Lung (tissue), 12 donors: ENCODE results near the gene DNAL1. TPM values are rescaled to one million over a fixed set of nuclear protein-coding genes. Genes with fewer than 3 reads are reported as not detected.

ENCODE experiments used
- ATAC-seq: fragments of 200-7000 bp; cut with Tn5 transposase; one replicate; pipeline ENCODE4 v1.9.1; 2020; ENCODE audit warnings: moderate number of reproducible peaks; ENCODE audit not compliant: insufficient read depth, low FRiP score
- DNase-seq, 3 donors: peaks; one replicate each; pipeline ENCODE4 v3.0.0-alpha.2; 2013 to 2017
- H3K27ac ChIP-seq, 2 donors: one replicate each; pipeline ENCODE4 v1.5.1; 2013; ENCODE audit warnings: mild to moderate bottlenecking in 2 of 2, moderate library complexity in 2 of 2, control low read depth in 1 of 2, inconsistent platforms in 1 of 2, low read depth in 1 of 2, low read length in 1 of 2
- H3K27me3 ChIP-seq, 3 donors: one replicate each; pipeline ENCODE4 v1.5.1; 2013; ENCODE audit warnings: low read length in 2 of 3; ENCODE audit not compliant: control insufficient read depth in 3 of 3, insufficient read depth in 3 of 3
- H3K36me3 ChIP-seq, 4 donors: one replicate each; pipeline ENCODE4 v1.5.1; 2013; ENCODE audit warnings: low read length in 4 of 4, mild to moderate bottlenecking in 1 of 4, moderate library complexity in 1 of 4; ENCODE audit not compliant: control insufficient read depth in 4 of 4, insufficient read depth in 4 of 4
- H3K4me1 ChIP-seq, 5 donors: one replicate each; pipeline ENCODE4 v1.5.1; 2013; ENCODE audit warnings: low read length in 5 of 5, mild to moderate bottlenecking in 2 of 5, moderate library complexity in 1 of 5; ENCODE audit not compliant: control insufficient read depth in 5 of 5, insufficient read depth in 5 of 5
- H3K4me3 ChIP-seq: one replicate; pipeline ENCODE4 v1.5.1; 2013; ENCODE audit warnings: mild to moderate bottlenecking, control low read depth, moderate library complexity
- H3K9ac ChIP-seq, 2 donors: one replicate each; pipeline ENCODE4 v1.5.1; 2013; ENCODE audit warnings: low read length in 2 of 2, control low read depth in 1 of 2; ENCODE audit not compliant: insufficient read depth in 1 of 2
- H3K9me3 ChIP-seq, 4 donors: one replicate each; pipeline ENCODE4 v1.5.1; 2013; ENCODE audit warnings: low read length in 3 of 4, mild to moderate bottlenecking in 1 of 4, moderate library complexity in 1 of 4; ENCODE audit not compliant: control insufficient read depth in 4 of 4, insufficient read depth in 3 of 4
- WGBS, 2 donors: extraction: QIAGEN DNeasy Blood & Tissue Kit; methylation state at CpG; one replicate each; pipeline ENCODE4 v1.1.7; 2013; 5-methylcytosine and 5-hydroxymethylcytosine counted together
- polyA plus RNA-seq, 2 donors: library from polyadenylated mRNA; stranded (reverse); fragments of 200-250 nt; gene quantifications; one replicate each; pipeline ENCODE4 v1.2.1, GENCODE V29; 2013
- total RNA-seq, 2 donors: library from RNA; depleted of rRNA in 1 of 2; stranded (reverse); fragments of >200 nt in 1 of 2; gene quantifications; one replicate each; pipeline ENCODE4 v1.2.1, GENCODE V29; 2014 to 2021
- TF ChIP-seq, protein P1 (sequence below): IDR thresholded peaks from 2 replicates; pipeline ENCODE4 v1.5.1; 2012; ENCODE audit warnings: mild to moderate bottlenecking; ENCODE audit errors: control extremely low read depth, extremely low read depth
- donor health status: control.
- donor health status: control.
- donor health status: Bipolar disorder and iron deficiency.
- donor health status: healthy.
- donor health status: DM: yes; HTN: yes; CAD: no.

DNAL1 gene
- total and polyA plus RNA-seq, 4 donors = 5.7 to 25.5 (median 16.6) TPM

DNA sequence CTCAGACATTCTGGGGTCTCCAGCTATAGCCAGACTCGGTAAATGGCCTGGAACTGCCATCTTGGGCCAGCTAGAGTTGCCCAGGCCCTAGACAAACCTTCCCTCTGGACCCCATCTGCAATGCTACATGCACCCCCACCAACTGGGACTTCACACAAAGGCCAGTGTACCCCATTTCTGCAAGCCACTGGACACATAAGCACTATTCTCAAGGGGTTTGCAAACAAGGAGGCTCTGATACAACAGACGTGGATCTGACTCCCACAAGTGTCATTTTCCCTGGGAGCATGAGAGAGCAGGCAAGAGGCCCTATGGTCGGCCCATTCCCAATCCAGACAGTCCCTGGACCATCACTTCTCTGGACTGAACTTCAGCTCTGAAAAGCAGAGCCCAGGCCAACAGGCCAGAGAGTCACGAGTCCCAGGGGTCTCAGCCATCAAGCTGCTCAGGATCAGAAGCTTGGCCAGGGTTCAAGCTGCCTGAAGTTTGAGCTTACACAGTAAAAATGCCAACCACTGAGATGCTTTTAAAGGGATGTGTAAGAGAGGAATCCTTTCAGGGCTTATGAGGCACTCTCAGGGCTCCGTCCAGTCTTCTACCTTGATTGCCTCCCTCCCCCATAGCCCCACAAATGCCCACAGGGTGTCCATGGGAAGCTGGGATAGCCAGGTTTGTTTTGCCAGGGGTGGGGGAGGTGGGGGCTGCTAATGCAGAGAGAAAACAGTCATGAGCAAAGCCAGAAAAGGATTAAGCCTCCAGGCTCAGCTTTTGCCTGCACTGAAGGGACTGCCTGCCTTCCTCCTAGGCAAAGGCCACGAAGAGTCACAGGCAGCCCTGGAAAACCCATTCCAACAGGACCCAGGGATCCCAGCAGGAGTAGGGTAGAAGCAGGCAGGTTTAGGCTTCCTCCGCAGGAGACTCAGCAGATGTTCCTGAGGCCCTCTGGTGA lies 101.1 kb downstream of the DNAL1 start:
- H3K4me1 ChIP-seq = peaks cover 43 to 79% (median 71%) of the 10 kb centered on the region in 5 donors

GRCh38 chr14:73746520-73747378 lies 102.0 kb downstream of the DNAL1 start:
- H3K27me3 ChIP-seq = no peaks in the 10 kb centered on the region
- H3K4me3 ChIP-seq = no peak overlapping the region
- H3K9ac ChIP-seq = peak overlapping the region; percentile 19 to 54
- TF ChIP-seq, protein P1, sequence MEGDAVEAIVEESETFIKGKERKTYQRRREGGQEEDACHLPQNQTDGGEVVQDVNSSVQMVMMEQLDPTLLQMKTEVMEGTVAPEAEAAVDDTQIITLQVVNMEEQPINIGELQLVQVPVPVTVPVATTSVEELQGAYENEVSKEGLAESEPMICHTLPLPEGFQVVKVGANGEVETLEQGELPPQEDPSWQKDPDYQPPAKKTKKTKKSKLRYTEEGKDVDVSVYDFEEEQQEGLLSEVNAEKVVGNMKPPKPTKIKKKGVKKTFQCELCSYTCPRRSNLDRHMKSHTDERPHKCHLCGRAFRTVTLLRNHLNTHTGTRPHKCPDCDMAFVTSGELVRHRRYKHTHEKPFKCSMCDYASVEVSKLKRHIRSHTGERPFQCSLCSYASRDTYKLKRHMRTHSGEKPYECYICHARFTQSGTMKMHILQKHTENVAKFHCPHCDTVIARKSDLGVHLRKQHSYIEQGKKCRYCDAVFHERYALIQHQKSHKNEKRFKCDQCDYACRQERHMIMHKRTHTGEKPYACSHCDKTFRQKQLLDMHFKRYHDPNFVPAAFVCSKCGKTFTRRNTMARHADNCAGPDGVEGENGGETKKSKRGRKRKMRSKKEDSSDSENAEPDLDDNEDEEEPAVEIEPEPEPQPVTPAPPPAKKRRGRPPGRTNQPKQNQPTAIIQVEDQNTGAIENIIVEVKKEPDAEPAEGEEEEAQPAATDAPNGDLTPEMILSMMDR = no peak
- peak in 1 of 3 donors; percentile 28 for DNase-seq
- no peaks in the 10 kb centered on the region for H3K9me3 ChIP-seq
- WGBS, 2 donors = 47 to 75% methylated on average over 6 of the region's 6 CpGs
- peak overlapping the region in 1 of 2 donors; percentile 87 for H3K27ac ChIP-seq
- peaks cover 0 to 4% (median 0%) of the 10 kb centered on the region in 4 donors for H3K36me3 ChIP-seq
- peaks cover 50 to 79% (median 72%) of the 10 kb centered on the region in 5 donors for H3K4me1 ChIP-seq
- no peak for ATAC-seq

More for the DNA sequence above, 101.1 kb downstream of the DNAL1 start:
- no peaks in the 10 kb centered on the region for H3K9me3 ChIP-seq
- H3K27ac ChIP-seq = peak overlapping the region in 1 of 2 donors; percentile 87
- DNase-seq (peak in 1 of 3 donors; percentile 48), ATAC-seq (no peak)
- H3K36me3 ChIP-seq = peaks cover 0 to 4% (median 0%) of the 10 kb centered on the region in 4 donors
- peak overlapping the region; percentile 19 to 54 for H3K9ac ChIP-seq
- no peak overlapping the region for H3K4me3 ChIP-seq
- TF ChIP-seq, protein P1 = no peak
- WGBS, 2 donors = 70 to 82% methylated on average over 7 of the region's 7 CpGs
- H3K27me3 ChIP-seq = no peaks in the 10 kb centered on the region

GRCh38 chr14:73747379-73748211 lies 102.8 kb downstream of the DNAL1 start:
- peaks cover 53 to 79% (median 72%) of the 10 kb centered on the region in 5 donors for H3K4me1 ChIP-seq
- H3K27me3 ChIP-seq = no peaks in the 10 kb centered on the region
- WGBS, 2 donors = 66 to 80% methylated on average over 9 of the region's 9 CpGs
- peak overlapping the region in 1 of 2 donors; percentile 87 for H3K27ac ChIP-seq
- ATAC-seq (no peak), DNase-seq (peak in 1 of 3 donors; percentile 9)
- H3K36me3 ChIP-seq = peaks cover 0 to 4% (median 0%) of the 10 kb centered on the region in 4 donors
- no peaks in the 10 kb centered on the region for H3K9me3 ChIP-seq
- TF ChIP-seq, protein P1 = no peak
- H3K4me3 ChIP-seq = no peak overlapping the region
- H3K9ac ChIP-seq = no peak overlapping the region
